T-helper 17 cell (primary cell): ENCODE measurements around the gene B3GNT4. TPM values are rescaled to one million over a fixed set of nuclear protein-coding genes. Genes with fewer than 3 reads are reported as not detected.

ENCODE experiments used
- ATAC-seq: fragments of 150-1000 bp; cut with Tn5 transposase; 2 replicates; pipeline ENCODE4 v1.10.0; 2021; ENCODE audit warnings: mild to moderate bottlenecking, moderate library complexity
- DNase-seq, 3 donors: peaks; one replicate each; pipeline versions ENCODE4 v3.0.0 to v3.0.0-alpha.2; 2020 to 2021
- H3K9me3 ChIP-seq: one replicate; pipeline ENCODE4 v1.7.0; 2013; ENCODE audit warnings: low read length, mild to moderate bottlenecking; ENCODE audit not compliant: control insufficient read depth, poor library complexity, severe bottlenecking
- H3K27ac Mint-ChIP-seq: one replicate; pipeline ENCODE4 v1.8.0; 2022; ENCODE audit warnings: mild to moderate bottlenecking, moderate library complexity, mixed read lengths
- H3K27me3 Mint-ChIP-seq: one replicate; pipeline ENCODE4 v1.8.0; 2022; ENCODE audit warnings: mixed read lengths
- H3K36me3 Mint-ChIP-seq: one replicate; pipeline ENCODE4 v1.8.0; 2022; ENCODE audit warnings: low read depth, mixed read lengths
- H3K4me1 Mint-ChIP-seq: one replicate; pipeline ENCODE4 v1.8.0; 2022; ENCODE audit warnings: mild to moderate bottlenecking, mixed read lengths
- H3K4me3 Mint-ChIP-seq: one replicate; pipeline ENCODE4 v1.8.0; 2022; ENCODE audit warnings: mild to moderate bottlenecking, moderate library complexity, mixed read lengths
- total RNA-seq, 4 donors: library from RNA in 2 of 4; stranded (reverse) in 2 of 4; gene quantifications; one replicate each; pipeline ENCODE4 v1.2.3 and lab custom pipeline; 2022 to 2026

B3GNT4 gene
- total RNA-seq, 2 donors from 2014 or later: not detected

DNA sequence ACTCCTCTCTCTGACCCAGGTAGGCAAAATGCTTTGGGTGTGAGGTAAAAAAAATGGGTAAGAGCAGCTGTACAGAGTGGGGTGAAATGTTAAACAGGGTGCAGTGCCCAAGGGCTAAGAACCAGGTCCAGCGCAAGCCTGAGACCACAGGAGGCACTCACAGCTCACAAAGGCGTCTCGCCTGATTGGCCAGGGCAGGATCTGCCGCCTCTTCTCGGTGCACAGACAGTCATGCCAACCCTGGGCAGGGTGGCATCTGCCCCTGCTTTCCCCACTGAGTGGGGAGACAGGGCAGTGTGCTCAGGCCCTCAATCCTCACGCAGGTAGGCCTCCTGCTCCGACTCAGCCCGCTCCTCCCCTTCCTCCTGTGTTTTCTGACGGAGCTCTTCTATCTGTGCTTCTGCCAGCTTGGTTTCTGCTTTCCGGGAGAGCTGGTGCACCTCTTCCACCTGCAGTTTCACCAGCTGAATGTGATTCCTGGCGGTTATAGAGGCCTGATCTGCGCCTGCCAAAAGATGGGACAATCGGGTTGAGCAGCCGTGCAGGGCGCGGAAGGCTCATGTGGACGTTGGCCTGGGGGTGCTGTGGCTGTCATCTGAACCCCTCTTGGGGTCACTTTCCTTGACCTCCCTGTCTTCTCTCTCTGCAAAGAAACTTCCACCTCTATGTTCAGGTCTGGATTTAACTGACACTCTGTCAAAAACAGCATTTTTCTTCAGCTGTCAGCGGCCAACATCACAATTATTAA, 4.7 kb downstream of the B3GNT4 start:
- ATAC-seq: no peak
- H3K4me3 Mint-ChIP-seq: peak overlapping the region; percentile 41
- peaks cover 3% of the 10 kb centered on the region for H3K36me3 Mint-ChIP-seq
- DNase-seq: no peak
- H3K4me1 Mint-ChIP-seq: peaks cover 14% of the 10 kb centered on the region
- no peaks in the 10 kb centered on the region for H3K9me3 ChIP-seq
- peak overlapping the region; percentile 86 for H3K27ac Mint-ChIP-seq
- H3K27me3 Mint-ChIP-seq: peaks cover 6% of the 10 kb centered on the region

DNA sequence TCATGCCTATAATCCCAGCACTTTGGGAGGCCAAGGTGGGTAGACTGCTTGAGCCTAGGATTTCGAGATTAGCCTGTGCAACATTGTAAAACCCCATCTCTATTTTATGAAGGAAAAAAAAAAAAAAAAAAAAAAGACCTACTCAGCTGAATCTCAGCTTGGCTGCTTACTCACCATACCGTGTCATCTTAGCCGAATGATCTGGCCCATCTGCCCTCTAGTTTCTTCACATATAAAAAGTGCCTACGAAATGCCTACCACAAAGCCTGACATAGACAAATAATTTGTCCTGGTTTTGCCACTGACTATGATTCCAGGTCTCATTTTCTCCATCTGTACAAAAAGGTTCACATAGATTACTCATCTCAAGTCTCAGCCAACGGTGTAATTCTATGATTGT, 12.3 kb downstream of the B3GNT4 start:
- H3K27ac Mint-ChIP-seq: no peak overlapping the region
- H3K27me3 Mint-ChIP-seq: no peaks in the 10 kb centered on the region
- peaks cover 2% of the 10 kb centered on the region for H3K4me1 Mint-ChIP-seq
- ATAC-seq: no peak
- H3K9me3 ChIP-seq: no peaks in the 10 kb centered on the region
- no peak overlapping the region for H3K4me3 Mint-ChIP-seq
- DNase-seq: no peak
- peaks cover 4% of the 10 kb centered on the region for H3K36me3 Mint-ChIP-seq

DNA sequence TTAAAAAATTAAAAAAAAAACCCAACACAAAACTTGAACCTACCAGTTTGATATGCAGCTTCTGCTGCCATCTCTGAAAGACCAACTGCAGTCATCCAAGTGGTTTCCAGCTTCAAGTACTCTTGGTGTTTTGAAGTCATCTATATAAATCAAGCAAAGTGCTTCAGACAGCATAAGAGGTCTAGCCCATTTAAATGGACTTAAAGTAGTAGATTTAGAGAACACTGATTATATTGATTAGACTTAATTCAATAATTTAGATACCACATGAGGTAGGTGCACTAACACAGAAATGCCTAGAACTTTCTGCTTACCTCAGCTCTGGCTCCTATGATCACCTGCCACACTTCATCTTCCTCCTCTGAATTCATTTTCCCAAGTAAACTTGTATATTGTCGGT, 12.9 kb downstream of the B3GNT4 start:
- Mint-ChIP-seq H3K27me3 (no peaks in the 10 kb centered on the region), H3K27ac (no peak overlapping the region), H3K4me1 (peaks cover 2% of the 10 kb centered on the region), H3K36me3 (peaks cover 4% of the 10 kb centered on the region), H3K4me3 (no peak overlapping the region)
- no peaks in the 10 kb centered on the region for H3K9me3 ChIP-seq
- DNase-seq: no peak
- no peak for ATAC-seq

GRCh38 chr12:122225683-122226365, 22.3 kb downstream of the B3GNT4 start, which contains the start of gene DIABLO:
TSS of gene DIABLO (minus strand) at chr12:122226052. CDS start at chr12:122226014, 38 bp downstream.
- peak within 1 kb of the TSS; percentile 90 for H3K27ac Mint-ChIP-seq
- H3K9me3 ChIP-seq: no peaks in the 10 kb centered on the region
- H3K36me3 Mint-ChIP-seq: no peaks in the 10 kb centered on the region
- H3K4me1 Mint-ChIP-seq: peaks cover 19% of the 10 kb centered on the region
- peak within 1 kb of the TSS; percentile 88 for H3K4me3 Mint-ChIP-seq
- peak; percentile 94 for ATAC-seq
- DNase-seq: peak; percentile 99 to 100 (median 100)
- no peaks in the 10 kb centered on the region for H3K27me3 Mint-ChIP-seq

DNA sequence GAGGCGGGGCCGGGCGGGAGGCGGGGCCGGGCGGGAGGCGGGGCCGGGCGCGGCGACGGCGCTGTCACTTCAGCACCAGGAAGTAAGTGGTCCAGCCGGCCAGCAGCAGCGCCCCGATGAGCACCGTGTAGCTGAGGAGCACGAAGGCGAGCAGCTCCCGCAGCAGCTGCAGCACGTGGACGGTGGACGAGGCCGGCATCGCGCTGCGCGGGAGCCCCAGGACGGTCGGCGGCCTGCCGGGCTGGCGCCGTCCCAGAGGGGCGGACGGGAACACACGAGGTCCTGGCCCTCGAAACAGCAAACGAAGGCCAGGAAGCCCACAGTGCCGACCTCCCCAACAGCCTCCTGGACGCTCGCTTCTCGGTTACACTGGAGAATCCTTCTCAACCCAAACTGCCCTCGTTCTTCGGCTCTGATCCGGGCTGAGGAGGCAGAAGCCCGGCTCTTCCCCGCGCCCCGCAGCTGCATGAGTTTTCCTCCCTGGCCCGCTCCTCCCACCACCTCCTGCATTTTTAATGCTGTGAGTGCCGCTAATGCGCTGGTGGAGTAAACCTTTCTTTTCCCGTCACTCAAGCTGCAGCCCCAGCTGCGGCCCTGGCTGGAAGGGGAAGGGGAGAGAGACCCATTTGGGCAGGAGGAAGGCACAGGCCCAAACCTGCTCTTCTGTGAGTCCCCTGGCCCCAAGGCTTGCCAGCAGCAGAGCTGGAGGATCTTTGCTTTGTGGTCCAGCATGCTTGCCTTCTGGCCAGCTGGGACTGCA, 23.0 kb downstream of the B3GNT4 start:
- Mint-ChIP-seq H3K4me3 (peak overlapping the region; percentile 88), H3K27me3 (no peaks in the 10 kb centered on the region), H3K36me3 (no peaks in the 10 kb centered on the region), H3K4me1 (peaks cover 19% of the 10 kb centered on the region), H3K27ac (no peak overlapping the region)
- H3K9me3 ChIP-seq: no peaks in the 10 kb centered on the region
- ATAC-seq (no peak), DNase-seq (no peak)

DNA sequence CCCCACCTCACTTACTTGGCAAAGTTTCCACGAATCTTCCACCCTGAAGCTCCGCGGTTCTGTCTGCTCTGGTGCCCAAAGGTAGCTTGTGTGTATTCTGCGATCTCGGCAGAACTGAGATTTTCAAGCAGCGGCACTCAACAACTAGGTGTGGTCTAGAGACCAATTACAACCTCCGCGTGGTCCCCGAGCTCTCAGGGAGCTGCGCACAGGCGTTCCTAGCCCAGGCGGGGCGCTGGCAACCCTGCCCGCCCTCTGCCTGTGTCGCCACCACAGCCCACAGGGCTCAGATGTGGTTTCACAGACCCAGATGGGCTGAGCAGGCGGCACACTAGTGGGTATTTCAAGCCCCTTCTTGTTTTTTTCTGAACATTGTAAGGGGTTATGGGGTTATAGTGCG, 23.8 kb downstream of the B3GNT4 start:
- H3K27me3 Mint-ChIP-seq: no peaks in the 10 kb centered on the region
- ATAC-seq (no peak), DNase-seq (peak in 2 of 3 donors; percentile 25 to 43)
- H3K4me3 Mint-ChIP-seq: peak overlapping the region; percentile 79
- H3K27ac Mint-ChIP-seq: no peak overlapping the region
- H3K36me3 Mint-ChIP-seq: no peaks in the 10 kb centered on the region
- H3K9me3 ChIP-seq: no peaks in the 10 kb centered on the region
- peaks cover 19% of the 10 kb centered on the region for H3K4me1 Mint-ChIP-seq

- Mint-ChIP-seq H3K36me3 (no peaks in the 10 kb centered on the region), H3K27ac (no peak overlapping the region), H3K4me3 (peak overlapping the region; percentile 64), H3K4me1 (peaks cover 19% of the 10 kb centered on the region), H3K27me3 (no peaks in the 10 kb centered on the region)
- no peaks in the 10 kb centered on the region for H3K9me3 ChIP-seq
- ATAC-seq (no peak), DNase-seq (no peak)
Observed at GRCh38 chr12:122228092-122228491, 24.6 kb downstream of the B3GNT4 start.

DNA sequence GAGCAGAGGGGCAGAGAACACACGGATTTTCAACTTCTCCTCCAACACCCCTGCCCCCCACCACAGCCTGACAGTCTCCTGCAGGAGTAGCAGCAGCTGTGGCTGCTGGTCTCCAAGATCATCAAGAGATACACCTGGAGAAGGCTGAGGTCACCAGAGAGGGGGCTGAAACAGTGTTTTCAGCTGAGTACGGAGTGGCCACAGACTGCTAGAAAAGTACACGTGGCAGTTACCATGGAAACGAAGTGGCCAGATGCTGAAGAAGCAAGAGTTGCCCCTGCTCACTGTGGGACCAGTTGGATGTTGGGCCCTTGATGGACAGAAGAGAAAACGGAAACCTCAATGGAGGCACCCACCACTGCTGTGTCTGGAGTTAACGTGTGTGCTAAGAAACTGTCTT, 27.3 kb downstream of the B3GNT4 start:
- Mint-ChIP-seq H3K4me1 (peaks cover 13% of the 10 kb centered on the region), H3K27me3 (no peaks in the 10 kb centered on the region), H3K4me3 (no peak overlapping the region), H3K36me3 (peaks cover 3% of the 10 kb centered on the region), H3K27ac (no peak overlapping the region)
- no peaks in the 10 kb centered on the region for H3K9me3 ChIP-seq
- no peak for ATAC-seq
- DNase-seq: no peak

DNA sequence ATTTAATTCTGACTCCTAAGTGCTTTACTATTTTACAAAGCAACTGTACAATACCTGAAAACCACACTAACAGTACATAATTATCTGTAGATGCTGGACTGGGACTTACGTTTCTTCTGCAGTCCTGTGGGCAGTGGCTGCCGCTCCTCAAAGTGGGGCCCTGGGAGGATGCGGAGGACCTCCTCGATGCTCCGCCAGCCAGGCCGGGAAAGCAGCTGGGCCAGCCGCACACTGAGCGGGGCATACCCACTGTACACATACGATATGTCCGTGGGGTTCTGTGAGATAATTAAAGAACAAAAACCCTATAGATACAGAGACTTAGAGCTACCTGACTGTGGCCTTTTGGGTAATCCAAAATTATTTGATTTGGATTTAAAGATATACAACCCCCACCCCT, 29.2 kb downstream of the B3GNT4 start:
- peaks cover 10% of the 10 kb centered on the region for H3K4me1 Mint-ChIP-seq
- no peak overlapping the region for H3K4me3 Mint-ChIP-seq
- DNase-seq (no peak), ATAC-seq (no peak)
- H3K36me3 Mint-ChIP-seq: peaks cover 3% of the 10 kb centered on the region
- no peaks in the 10 kb centered on the region for H3K27me3 Mint-ChIP-seq
- no peak overlapping the region for H3K27ac Mint-ChIP-seq
- H3K9me3 ChIP-seq: no peaks in the 10 kb centered on the region

DNA sequence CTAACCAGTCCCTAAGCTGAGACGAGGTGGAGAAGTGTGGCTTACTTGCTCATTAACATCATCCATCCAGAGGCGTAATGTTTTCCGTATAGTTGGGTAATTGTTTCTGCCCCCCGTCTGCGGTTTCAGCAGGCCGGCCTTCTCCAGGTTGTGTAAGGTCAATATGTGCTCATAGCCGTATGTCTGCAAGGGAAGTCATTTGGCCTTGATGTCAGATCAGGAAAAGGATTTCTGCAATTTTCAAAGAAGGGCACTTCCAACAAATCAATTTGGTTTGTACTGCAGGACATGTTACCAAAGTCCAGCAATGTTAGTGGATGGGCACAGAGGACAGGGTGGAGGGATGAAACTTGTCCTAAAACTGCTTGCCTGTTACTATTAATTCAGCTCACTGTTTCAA, 32.2 kb downstream of the B3GNT4 start:
- H3K4me3 Mint-ChIP-seq: no peak overlapping the region
- no peak for DNase-seq
- no peaks in the 10 kb centered on the region for H3K9me3 ChIP-seq
- no peak for ATAC-seq
- H3K27ac Mint-ChIP-seq: peak overlapping the region; percentile 19
- H3K36me3 Mint-ChIP-seq: peaks cover 3% of the 10 kb centered on the region
- H3K27me3 Mint-ChIP-seq: no peaks in the 10 kb centered on the region
- H3K4me1 Mint-ChIP-seq: peaks cover 7% of the 10 kb centered on the region

DNA sequence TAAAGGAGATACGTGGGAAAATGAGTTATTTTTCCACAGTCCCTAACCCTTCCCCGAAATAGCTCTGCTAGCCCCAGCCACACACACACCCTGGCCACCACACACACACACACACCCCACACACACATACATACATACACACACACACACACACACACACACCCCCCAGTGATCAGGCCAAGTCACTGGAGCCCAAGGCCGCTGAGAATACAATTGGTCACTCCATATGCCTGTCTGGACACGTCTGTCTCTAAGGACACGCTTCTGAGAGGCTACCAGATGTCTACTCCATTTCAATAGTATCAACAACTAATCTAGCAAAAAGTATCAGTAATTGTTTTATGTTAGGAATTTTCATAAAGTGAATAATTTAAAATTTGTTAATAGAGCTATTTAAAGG, 35.4 kb downstream of the B3GNT4 start:
- no peak overlapping the region for H3K4me3 Mint-ChIP-seq
- H3K36me3 Mint-ChIP-seq: peaks cover 3% of the 10 kb centered on the region
- ATAC-seq: no peak
- no peak for DNase-seq
- no peaks in the 10 kb centered on the region for H3K27me3 Mint-ChIP-seq
- no peaks in the 10 kb centered on the region for H3K9me3 ChIP-seq
- no peak overlapping the region for H3K27ac Mint-ChIP-seq
- peaks cover 17% of the 10 kb centered on the region for H3K4me1 Mint-ChIP-seq

- H3K36me3 Mint-ChIP-seq: no peaks in the 10 kb centered on the region
- DNase-seq (no peak), ATAC-seq (peak; percentile 57)
- H3K27ac Mint-ChIP-seq: peak overlapping the region; percentile 93
- peaks cover 24% of the 10 kb centered on the region for H3K4me1 Mint-ChIP-seq
- peak overlapping the region; percentile 93 for H3K4me3 Mint-ChIP-seq
- H3K9me3 ChIP-seq: no peaks in the 10 kb centered on the region
- H3K27me3 Mint-ChIP-seq: no peaks in the 10 kb centered on the region
Observed at GRCh38 chr12:122243965-122244364, 40.5 kb downstream of the B3GNT4 start.
